ENCODE results near the gene C16orf74. TPM values are rescaled to one million over a fixed set of nuclear protein-coding genes. Genes with fewer than 3 reads are reported as not detected.

The C16orf74 gene
- total RNA-seq, 1 experiment from 2014 or later, result 44.3 TPM

DNA sequence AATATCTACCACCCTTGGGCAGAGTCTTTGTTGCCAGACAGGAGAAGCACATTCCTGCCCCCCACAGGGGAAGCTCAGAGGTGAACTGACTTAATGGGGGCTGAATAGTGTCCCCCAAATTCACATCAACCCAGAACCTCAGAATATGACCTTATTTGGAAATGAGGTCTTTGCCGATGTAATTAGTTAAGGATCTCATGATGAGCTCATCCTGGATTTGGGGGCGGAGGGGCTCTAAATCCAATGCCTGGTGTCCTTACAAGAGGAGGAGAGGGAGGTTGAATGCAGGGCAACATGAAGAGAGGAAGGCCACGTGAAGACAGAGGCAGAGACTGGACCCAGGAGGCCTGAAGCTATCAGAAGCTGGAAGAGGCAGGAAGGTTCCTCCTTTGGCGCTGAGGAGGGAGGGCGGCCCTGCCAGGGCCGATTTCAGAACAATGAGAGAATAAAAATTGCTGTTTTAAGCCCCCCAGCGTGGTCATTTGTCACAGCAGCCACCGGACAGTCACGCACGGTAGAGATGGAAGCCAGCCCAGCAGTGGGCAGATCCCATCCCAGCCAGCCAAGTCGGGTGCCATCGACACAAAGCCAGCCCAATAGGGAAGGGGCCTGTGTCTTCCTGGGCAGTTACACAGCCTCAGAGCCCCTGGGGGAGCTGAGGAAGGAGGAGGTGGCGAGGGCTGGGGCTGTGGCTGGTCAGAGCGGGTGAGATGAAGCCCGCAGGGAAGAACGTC is 21.3 kb downstream of the C16orf74 start:
- Histone ChIP-seq H3K27me3 (ENCODE audit: insufficient read depth, low read depth) (no peaks in the 10 kb centered on the region), H3K4me2 (no peak overlapping the region), H3K9me2 (ENCODE audit: insufficient read depth) (no peaks in the 10 kb centered on the region), H4K20me1 (ENCODE audit: insufficient read depth) (no peaks in the 10 kb centered on the region; the same call in 1 of the 2 replicates), H2AFZ (no peak overlapping the region), H3F3A (ENCODE audit: insufficient read depth, low read depth) (peaks cover 12% of the 10 kb centered on the region; the same call in 1 of the 2 replicates), H3K79me2 (ENCODE audit: low read depth) (no peaks in the 10 kb centered on the region), H3K9me3 (ENCODE audit: insufficient read depth, low read depth) (no peaks in the 10 kb centered on the region), H3K4me3 (no peak overlapping the region), H3K4me1 (replicated peaks; ENCODE audit: insufficient read depth) (peaks cover 9% of the 10 kb centered on the region; the same call in 1 of the 2 replicates), H3K36me3 (ENCODE audit: low read depth) (no peaks in the 10 kb centered on the region), H3K27ac (no peak overlapping the region)
- no TSS peak for BruUV-seq (replicated peaks)
- intact Hi-C loops (cut with micrococcal nuclease; ENCODE audit: unreplicated experiment), result loop anchor here (10.0 kb wide), 1 partner anchor 45 kb away; no protein-coding TSS in a partner anchor
- no peak for TF ChIP-seq EZH2 (IDR thresholded peaks at IDR 0.05; ENCODE audit: low read depth)
- TF ChIP-seq CTCF (conservative IDR thresholded peaks at IDR 0.05), result no peak
- ChIA-PET POLR2A (ENCODE audit: unreplicated experiment) (no interaction called here), CTCF (interaction anchor here (0.9 kb wide), 1 partner anchor 10 kb away, joined by 4 read pairs; no protein-coding TSS in a partner anchor)
- DNase-seq, result no peak

DNA sequence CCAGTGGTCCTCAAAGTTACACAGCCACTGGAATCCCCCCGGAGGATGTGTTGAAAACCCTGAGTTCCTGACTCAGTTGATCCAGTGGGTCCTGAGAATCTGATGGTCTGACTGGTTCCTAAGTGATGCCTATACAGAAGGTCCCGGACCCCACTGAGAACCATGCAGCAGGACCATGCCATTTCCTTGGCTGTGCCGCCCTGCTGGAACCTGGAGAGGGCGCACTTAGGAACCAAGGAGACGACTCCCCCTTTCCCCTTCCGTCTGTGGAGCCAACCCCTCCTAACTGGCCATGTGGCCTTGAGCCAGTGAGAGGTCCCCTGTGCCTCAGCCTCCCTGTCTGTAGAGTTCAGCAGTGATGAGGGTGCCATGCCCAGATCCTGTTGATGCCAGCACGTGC is 22.0 kb downstream of the C16orf74 start:
- no peaks in the 10 kb centered on the region for H3K79me2 ChIP-seq (ENCODE audit: low read depth)
- BruUV-seq (replicated peaks), result no TSS peak
- intact Hi-C loops (cut with micrococcal nuclease; ENCODE audit: unreplicated experiment), result loop anchor here (10.0 kb wide), 1 partner anchor 46 kb away; no protein-coding TSS in a partner anchor
- no peak for DNase-seq
- no peaks in the 10 kb centered on the region for H3K9me2 ChIP-seq (ENCODE audit: insufficient read depth)
- no peaks in the 10 kb centered on the region for H3K36me3 ChIP-seq (ENCODE audit: low read depth)
- CTCF ChIA-PET, result interaction anchor here (0.9 kb wide), 1 partner anchor 9 kb away, joined by 4 read pairs; no protein-coding TSS in a partner anchor
- H3K9me3 ChIP-seq (ENCODE audit: insufficient read depth, low read depth), result no peaks in the 10 kb centered on the region
- peaks cover 6% of the 10 kb centered on the region; the same call in 1 of the 2 replicates for H3F3A ChIP-seq (ENCODE audit: insufficient read depth, low read depth)
- POLR2A ChIA-PET (ENCODE audit: unreplicated experiment), result no interaction called here
- H3K4me3 ChIP-seq, result no peak overlapping the region
- H3K27me3 ChIP-seq (ENCODE audit: insufficient read depth, low read depth), result no peaks in the 10 kb centered on the region
- no peak overlapping the region for H3K27ac ChIP-seq
- TF ChIP-seq EZH2 (IDR thresholded peaks at IDR 0.05; ENCODE audit: low read depth) (no peak), CTCF (conservative IDR thresholded peaks at IDR 0.05) (peak; percentile 38; the same call in 1 of the 2 replicates)
- no peak overlapping the region for H2AFZ ChIP-seq
- no peak overlapping the region for H3K4me2 ChIP-seq
- no peaks in the 10 kb centered on the region; the same call in 1 of the 2 replicates for H4K20me1 ChIP-seq (ENCODE audit: insufficient read depth)
- peaks cover 9% of the 10 kb centered on the region; the same call in 1 of the 2 replicates for H3K4me1 ChIP-seq (replicated peaks; ENCODE audit: insufficient read depth)

GRCh38 chr16:85724936-85725335 is 26.0 kb downstream of the C16orf74 start:
- CTCF ChIA-PET, result no interaction called here
- Histone ChIP-seq H3K79me2 (ENCODE audit: low read depth) (no peaks in the 10 kb centered on the region), H3K4me2 (no peak overlapping the region), H3K36me3 (ENCODE audit: low read depth) (no peaks in the 10 kb centered on the region), H3K9me3 (ENCODE audit: insufficient read depth, low read depth) (no peaks in the 10 kb centered on the region), H3F3A (ENCODE audit: insufficient read depth, low read depth) (peaks cover 15% of the 10 kb centered on the region; the same call in 1 of the 2 replicates), H4K20me1 (ENCODE audit: insufficient read depth) (peaks cover 11% of the 10 kb centered on the region; the same call in 1 of the 2 replicates), H2AFZ (no peak overlapping the region), H3K9me2 (ENCODE audit: insufficient read depth) (no peaks in the 10 kb centered on the region), H3K4me3 (no peak overlapping the region), H3K4me1 (replicated peaks; ENCODE audit: insufficient read depth) (peaks cover 24% of the 10 kb centered on the region), H3K27me3 (ENCODE audit: insufficient read depth, low read depth) (no peaks in the 10 kb centered on the region), H3K27ac (no peak overlapping the region)
- POLR2A ChIA-PET (ENCODE audit: unreplicated experiment), result no interaction called here
- intact Hi-C loops (cut with micrococcal nuclease; ENCODE audit: unreplicated experiment), result loop anchor here (10.0 kb wide), 1 partner anchor 50 kb away; no protein-coding TSS in a partner anchor
- no TSS peak for BruUV-seq (replicated peaks)
- DNase-seq, result no peak
- no peak for TF ChIP-seq EZH2 (IDR thresholded peaks at IDR 0.05; ENCODE audit: low read depth)
- TF ChIP-seq CTCF (conservative IDR thresholded peaks at IDR 0.05), result no peak
